Activated CD4-positive, alpha-beta T cell treated with anti-CD3 and anti-CD28 coated beads, Interleukin-2, amount 50 U/mL, for 48 hours (primary cell): ENCODE measurements around the gene ILRUN.
"Not testable (repeated sequence)": the region's sequence is repeated elsewhere in the genome, so short reads cannot be mapped to it uniquely, and the experiment has no call there.

Experiments used
- DNase-seq, 2 experiments: peaks; one replicate each; pipeline ENCODE4 v3.0.0-alpha.2; 2020

ILRUN gene

DNA sequence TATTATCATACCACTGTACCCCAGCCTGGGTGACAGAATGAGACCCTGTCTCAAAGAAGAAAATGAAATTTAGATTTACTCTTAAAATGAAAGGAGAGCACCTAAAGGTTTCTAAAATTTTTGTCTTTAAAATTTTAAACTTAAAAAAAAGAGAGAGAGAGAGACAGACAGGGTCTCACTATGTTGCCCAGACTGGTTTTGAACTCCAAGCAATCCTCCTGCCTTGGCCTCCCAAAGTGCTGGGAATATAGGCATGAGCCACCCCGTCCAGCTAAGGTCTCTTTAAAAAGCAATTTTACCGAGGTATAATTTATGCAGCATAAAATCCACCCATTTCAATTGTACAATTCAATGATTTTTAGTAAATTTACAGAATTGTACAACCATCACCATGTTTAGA lies 33.2 kb downstream of the ILRUN start:
- DNase-seq: no peak

DNA sequence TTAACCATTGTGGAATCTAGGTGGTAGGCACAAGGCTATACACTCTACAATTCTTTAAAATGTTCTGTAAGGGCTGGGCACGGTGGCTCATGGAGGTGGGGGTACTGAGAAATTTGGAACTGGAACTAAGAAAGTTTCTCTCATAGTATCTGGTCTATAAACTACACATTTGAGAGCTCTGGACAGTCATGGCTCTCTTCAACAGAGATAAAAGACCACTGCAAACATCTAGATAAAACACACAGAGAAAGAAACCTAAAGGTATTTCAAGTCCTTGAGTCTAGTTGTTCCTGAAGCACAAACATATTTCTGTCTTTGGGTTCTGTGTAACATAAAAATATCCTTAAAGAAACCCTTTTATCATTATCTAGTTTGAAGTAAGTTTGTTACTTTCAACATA lies 35.2 kb downstream of the ILRUN start:
- DNase-seq: no peak

DNA sequence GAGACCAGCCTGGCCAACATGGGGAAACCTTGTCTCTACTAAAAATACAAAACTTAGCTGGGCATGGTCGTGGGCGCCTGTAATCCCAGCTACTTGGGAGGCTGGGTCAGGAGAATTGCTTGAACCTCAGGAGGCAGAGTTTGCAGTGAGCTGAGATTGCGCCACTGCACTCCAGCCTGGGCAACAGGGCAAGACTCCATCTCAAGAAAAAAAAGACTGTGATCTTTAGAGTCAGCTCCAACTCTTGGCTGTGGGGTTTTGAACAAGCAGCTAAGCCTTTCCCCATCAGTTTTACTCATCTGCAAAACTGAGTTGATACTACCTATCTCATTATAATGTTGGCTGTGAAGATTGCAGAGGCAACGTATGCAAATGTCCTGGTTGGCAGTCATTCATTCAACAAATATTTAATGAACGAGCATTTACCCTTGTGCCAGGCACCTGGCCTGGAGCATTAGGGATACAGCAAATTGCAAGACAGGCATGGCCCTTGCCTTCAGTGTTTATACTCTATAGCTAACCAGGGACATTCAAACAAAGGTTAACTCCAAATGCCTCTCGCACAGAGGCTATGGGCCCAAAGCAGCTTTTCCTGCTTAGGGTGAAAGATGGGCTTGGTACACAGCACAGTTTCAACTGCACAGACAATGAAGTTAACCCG lies 37.8 kb downstream of the ILRUN start:
- DNase-seq: no peak

DNA sequence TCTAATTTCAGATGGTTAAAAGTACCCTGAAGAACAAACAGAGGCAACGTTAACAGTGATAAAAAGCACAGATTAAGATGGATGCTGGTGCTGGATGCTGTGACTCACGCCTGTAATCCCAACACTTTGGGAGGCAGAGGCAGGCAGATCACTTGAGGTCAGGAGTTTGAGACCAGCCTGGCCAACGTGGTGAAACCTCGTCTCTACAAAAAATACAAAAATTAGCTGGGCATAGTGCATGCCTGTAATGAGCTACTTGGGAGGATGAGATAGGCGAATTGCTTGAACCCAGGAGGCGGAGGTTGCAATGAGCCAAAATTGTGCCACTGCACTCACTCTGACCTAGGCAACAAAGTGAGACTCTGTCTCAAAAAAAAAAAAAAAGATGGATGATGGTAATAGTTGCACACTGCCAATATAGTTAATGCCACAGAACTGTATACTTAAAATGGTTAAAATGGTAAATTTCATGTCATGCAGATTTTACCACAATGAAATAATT lies 38.5 kb downstream of the ILRUN start:
- not testable (repeated sequence) for DNase-seq

DNA sequence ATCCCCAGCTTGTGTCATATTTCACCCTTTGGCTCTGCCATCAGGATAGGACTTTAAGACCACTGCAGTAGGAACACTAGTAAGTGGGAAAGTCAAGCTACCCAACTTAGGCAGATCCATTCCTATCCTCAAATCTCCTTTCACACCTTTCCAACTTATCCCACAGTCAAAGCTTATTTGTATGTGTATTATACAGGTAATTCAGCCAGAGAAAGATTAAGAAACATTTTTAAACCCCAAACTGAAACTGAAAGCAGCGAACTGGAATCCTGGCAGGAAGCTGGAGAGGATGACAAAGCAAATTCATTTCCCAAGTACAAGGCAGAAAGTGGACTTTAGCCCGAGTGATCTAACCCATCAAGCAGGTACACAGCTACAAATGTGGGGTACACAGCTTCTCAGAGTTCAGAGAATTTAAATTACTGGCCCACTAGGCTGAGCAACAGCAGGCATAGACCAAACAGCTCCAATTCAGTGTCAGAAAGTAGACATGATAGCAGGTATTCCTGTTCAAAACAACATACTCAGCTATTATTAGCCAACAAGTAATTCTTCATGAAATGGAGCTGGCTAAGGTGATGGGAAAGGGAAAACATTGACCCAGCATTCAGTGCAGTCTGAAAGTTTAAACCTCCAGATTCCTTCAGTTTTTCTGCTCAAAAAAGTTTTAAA lies 39.1 kb downstream of the ILRUN start:
- DNase-seq: no peak

DNA sequence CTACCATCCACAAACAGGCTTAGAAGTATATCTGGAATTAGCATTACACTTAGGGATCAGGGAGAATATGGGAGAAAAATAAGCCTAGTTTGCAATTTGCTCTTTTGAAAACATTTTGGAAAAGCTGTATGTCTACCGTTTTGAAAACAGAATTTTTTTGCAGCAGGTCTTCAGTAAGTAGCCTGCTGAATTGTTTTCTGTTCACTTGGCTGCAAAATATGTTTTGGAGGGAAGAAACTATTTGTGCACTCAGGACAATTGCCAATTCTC lies 39.6 kb downstream of the ILRUN start:
- no peak for DNase-seq

DNA sequence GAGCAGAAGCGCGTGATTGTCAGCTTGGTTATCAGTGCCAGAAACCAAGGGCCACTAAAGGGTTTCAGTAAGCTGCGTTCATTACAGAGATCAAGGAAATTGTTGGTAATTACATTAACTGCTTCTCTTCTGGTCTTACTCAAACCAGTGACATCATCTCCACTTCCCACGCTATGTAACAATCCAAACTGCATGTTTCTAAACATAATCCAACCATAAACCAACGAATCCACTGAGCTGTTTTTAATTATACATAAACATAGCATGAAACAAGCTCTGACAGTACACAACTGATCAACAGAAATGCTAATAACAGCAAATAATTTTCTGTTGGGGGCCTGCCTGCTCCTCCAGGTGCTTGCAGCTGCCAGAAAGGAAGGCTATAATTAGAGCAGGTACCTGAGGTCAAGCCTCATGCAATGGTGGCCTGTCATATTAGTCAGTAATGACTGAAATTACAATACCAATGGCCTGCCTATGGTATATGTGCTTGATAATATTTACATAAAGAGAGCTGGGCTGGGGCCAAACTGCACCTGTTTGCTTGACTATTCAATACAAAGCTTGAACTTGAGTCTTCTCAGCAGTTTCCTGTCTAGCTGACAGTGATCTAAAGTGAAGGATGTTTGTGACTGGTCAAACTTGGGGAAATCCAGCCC lies 40.1 kb downstream of the ILRUN start:
- peak; percentile 41 to 62 for DNase-seq

DNA sequence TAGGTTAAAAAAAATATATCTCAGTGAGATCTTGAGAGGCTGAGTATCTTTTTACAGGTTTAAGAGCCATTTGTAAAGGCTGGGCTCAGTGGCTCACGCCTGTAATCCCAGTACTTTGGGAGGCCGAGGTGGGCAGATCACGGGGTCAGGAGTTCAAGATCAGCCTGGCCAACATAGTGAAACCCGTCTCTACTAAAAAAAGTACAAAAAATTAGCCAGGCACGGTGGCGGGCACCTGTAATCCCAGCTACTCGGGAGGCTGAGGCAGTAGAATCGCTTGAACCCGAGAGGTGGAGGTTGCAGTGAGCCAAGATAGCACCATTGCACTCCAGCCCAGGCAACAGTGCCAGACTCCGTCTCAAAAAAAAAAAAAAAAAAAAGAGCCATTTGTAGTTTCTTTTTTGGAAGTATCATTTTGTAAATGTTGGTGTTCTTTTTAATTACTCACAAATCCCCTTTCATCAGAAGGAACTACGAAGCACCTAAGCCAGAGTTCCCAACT lies 40.6 kb downstream of the ILRUN start:
- DNase-seq: not testable (repeated sequence)

DNA sequence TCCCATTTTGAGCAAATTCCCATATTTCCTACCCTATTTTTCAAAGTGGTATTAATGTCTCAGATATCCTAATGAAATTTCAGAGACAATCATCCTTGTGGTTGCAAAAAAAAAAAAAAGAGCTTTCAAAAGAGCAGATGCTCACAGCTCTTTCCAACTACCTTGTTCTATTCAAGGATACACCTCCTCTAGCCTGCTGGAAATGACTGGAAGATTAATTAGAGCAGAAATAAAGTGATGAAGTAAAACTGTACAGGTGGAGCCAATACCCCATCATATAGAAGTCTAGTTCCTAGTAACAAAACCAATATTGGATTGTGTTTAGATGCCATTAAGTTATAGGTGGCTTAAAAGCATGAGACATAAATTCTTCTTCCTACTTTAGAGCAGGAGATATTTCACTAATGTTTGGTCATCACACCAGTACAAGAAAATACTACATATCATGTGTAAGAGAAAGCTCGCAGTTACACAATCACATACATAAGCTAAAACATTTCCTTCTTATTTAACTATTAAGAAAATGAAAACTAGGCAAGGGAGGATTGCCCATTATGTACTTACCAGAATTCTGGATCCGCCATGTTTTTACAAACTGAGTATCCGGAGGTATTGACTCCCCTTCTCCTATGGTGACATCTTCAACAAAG lies 42.4 kb downstream of the ILRUN start:
- no peak for DNase-seq

DNA sequence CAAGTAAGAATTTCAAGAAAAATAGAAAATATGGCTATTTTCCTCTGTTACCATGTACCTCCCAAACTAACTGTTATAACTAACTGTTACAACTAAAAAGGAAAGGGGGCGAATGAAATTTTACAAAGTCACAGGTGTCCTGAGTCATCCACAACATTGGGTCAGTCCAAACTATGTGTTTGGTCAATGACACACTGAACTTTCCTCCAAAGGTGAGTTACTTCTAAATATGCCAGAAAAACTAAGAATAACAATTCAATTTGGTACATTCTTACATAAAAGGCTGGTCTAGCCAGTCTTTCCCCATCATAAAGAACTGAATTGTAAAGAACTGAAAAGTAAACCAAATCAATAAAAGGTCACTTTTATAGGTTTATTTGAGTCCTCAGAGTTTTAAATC lies 44.3 kb downstream of the ILRUN start:
- DNase-seq: no peak

DNA sequence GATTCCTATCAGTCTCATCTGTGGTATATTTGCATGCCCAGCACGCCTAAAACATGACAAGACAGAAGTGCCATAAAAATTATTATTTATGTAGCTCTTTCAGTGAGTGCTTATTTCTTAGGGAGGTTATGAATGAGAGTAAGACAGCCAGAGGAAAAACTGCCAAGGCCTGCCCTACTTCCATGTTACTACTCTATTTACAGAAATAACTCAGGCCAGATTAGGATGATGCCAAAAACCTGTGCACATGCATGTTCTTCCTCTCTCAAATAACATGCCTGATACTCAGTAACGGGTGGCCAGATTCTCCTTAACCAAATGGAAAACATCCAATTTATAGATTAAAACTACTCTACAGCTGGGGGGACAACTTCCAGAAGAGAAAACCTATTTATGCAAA lies 45.7 kb downstream of the ILRUN start:
- no peak for DNase-seq

DNA sequence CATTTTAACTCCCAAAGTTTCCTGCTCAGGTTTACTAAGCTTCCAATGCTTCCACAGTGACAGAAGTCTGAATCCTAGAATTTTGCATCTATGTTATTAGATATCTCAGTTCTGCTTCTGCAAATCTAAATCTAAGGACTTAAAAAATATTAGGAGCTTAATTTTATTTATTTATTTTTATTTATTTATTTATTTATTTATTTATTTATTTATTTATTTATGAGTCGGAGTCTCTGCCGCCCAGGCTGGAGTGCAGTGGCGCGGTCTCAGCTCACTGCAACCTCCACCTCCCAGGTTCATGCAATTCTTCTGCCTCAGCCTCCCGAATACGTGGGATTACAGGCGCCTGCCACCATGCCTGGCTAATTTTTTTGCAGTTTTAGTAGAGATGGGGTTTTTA lies 46.3 kb downstream of the ILRUN start:
- DNase-seq: not testable (repeated sequence)

DNA sequence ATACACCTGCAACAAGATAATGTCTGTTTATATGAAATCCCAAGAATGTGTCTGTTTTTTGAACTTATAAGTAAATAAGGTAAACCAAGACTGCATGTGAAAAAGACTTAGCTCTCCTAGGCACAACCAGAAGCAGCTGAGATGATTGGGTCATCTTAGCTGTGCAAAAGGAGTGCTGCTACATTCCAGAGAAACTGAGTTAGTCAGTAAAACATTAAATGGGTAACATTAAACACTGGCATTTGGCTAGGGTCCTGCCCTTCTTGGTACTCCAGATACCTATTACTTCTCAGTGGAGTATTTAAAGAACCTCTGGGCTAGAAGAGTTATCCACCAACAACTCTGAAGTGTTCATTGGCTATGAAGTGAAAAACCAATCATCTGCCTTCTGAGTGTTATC lies 47.8 kb downstream of the ILRUN start:
- DNase-seq: no peak
